ENCODE measurements around the gene MED15. TPM values are rescaled to one million over a fixed set of nuclear protein-coding genes. Genes with fewer than 3 reads are reported as not detected.
A peak's percentile ranks its signal among the peaks of the same experiment; 100 is the strongest.

Gene MED15
- total and polyA plus RNA-seq, 3 donors from 2014 or later = 71.0 to 101 (median 81.6) TPM

DNA sequence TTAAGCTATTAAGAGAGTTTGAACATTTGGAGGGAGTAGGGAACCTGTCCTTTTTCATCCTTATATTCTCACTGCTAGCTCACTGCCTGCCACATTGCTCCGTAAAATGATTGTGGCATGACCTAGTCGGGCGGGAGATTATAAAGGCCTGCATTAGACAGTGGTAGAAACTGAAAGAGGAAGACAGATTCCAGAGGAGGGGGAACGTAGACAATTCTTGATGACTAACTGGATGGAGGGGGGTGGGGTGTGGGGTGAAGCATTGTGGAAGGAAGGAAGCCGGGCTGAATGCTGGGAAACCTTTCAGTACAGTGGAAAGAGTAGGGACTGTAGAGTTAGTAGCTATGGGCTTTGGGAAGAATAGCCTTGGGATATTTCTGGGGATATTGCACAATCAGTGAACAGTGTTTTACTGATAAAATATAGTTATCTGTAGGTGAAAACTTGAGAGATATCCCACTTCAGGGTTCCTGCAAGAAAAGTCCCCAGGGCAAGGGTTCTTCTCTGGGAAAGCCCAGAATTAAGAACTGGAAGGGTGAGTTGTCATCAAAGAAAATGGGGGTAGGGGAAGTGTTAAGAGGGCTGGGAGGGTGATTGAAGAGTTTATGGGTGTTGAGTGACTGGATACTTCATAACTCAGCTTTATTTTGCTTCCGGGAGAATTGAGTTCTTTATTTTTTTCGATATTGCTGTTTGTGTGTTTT lies 2.1 kb downstream of the MED15 start:
- Histone ChIP-seq H3K9me3 (no peaks in the 10 kb centered on the region), H3K27me3 (no peaks in the 10 kb centered on the region), H3K27ac (peak overlapping the region in 1 of 2 donors; percentile 76), H3K4me3 (no peak overlapping the region), H3K36me3 (ENCODE audit: low read depth, missing control alignments) (no peaks in the 10 kb centered on the region), H3K4me1 (peaks cover 24% of the 10 kb centered on the region)
- no peak for TF ChIP-seq POLR2A (IDR thresholded peaks at IDR 0.05)
- 35 to 50% methylated on average over 7 of the region's 7 CpGs for WGBS, 2 donors
- DNase-seq = peak; percentile 68
- intact Hi-C loops (cut with DNase I; ENCODE audit: low total_unique reads) = no loop called here

DNA sequence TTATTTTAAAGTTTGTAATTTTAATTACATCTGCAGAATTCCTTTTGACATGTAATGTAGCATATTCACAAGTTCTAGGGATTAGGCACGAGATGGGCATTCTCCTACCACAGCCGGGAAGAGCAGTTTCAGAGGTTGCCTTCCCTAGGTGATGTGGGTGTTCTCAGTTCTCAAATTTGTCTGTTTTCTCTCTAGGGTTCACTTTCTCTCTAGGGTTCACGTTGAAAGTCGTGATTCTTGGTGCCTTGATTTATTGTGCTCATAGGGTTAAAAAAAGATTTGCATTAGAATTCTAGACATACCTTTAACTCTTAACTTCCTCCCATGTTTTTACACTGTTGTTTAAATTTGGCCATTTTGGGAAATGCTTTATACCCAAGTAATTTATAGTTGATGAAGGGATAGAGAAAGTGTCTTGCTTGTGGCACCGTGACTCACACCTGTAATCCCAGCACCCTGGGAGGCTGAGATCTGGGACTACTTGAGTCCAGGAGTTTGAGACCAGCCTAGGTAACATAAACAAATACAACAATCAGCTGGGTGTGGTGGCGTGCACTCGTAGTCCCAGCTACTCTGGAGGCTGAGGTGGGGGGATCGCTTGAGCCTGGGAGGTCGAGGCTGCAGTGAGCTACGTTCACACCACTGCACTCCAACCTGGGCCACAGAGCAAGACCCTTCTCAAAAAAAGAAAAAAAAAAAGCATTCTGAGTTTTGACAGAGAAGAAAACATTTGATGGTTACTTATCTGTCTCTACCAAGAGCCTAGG lies 3.6 kb downstream of the MED15 start:
- no peak overlapping the region for H3K27ac ChIP-seq
- H3K4me1 ChIP-seq = peaks cover 24% of the 10 kb centered on the region
- DNase-seq = no peak
- H3K27me3 ChIP-seq = no peaks in the 10 kb centered on the region
- TF ChIP-seq POLR2A (IDR thresholded peaks at IDR 0.05) = no peak
- TF ChIP-seq, protein P1, sequence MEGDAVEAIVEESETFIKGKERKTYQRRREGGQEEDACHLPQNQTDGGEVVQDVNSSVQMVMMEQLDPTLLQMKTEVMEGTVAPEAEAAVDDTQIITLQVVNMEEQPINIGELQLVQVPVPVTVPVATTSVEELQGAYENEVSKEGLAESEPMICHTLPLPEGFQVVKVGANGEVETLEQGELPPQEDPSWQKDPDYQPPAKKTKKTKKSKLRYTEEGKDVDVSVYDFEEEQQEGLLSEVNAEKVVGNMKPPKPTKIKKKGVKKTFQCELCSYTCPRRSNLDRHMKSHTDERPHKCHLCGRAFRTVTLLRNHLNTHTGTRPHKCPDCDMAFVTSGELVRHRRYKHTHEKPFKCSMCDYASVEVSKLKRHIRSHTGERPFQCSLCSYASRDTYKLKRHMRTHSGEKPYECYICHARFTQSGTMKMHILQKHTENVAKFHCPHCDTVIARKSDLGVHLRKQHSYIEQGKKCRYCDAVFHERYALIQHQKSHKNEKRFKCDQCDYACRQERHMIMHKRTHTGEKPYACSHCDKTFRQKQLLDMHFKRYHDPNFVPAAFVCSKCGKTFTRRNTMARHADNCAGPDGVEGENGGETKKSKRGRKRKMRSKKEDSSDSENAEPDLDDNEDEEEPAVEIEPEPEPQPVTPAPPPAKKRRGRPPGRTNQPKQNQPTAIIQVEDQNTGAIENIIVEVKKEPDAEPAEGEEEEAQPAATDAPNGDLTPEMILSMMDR (IDR thresholded peaks at IDR 0.05) = no peak
- 77 to 84% methylated on average over 10 of the region's 10 CpGs for WGBS, 2 donors
- no peak overlapping the region for H3K4me3 ChIP-seq
- no peaks in the 10 kb centered on the region for H3K9me3 ChIP-seq
- intact Hi-C loops (cut with DNase I; ENCODE audit: low total_unique reads) = no loop called here
- no peaks in the 10 kb centered on the region for H3K36me3 ChIP-seq (ENCODE audit: low read depth, missing control alignments)

DNA sequence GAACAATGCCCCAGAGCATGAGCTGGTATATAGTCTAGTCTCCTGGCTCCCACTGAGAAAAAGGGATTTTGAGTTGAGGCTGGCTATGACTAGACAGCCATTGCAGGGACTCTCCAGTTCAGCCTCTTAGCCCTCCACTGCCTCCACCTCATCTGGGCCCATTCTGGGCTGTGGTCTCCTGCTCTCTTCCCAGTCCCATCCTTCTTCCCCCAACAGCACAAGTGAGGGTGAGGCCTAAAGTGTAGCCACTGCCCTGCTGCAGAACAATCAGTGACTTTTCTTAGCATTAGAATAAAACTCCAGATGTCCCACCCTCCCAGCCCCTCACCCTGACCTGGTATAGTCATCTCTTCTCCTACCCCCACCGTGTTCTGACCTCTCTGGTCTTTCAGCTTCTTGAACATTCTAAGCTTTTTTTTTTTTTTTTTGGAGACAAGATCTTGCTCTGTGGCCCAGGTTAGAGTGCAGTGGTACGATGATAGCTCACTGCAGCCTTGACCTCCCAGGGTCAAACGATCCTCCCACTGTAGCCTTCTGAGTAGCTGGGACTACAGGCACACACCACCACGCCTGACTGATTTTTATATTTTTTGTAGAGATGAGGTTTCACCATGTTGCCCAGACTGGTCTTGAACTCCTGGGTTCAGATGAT lies 4.3 kb downstream of the MED15 start:
- TF ChIP-seq POLR2A (IDR thresholded peaks at IDR 0.05) = no peak
- TF ChIP-seq, protein P1 (IDR thresholded peaks at IDR 0.05) = no peak
- Histone ChIP-seq H3K4me3 (no peak overlapping the region), H3K27ac (no peak overlapping the region), H3K9me3 (no peaks in the 10 kb centered on the region), H3K36me3 (ENCODE audit: low read depth, missing control alignments) (no peaks in the 10 kb centered on the region), H3K4me1 (peaks cover 24% of the 10 kb centered on the region), H3K27me3 (no peaks in the 10 kb centered on the region)
- intact Hi-C loops (cut with DNase I; ENCODE audit: low total_unique reads) = no loop called here
- no peak for DNase-seq
- WGBS, 2 donors = 53 to 63% methylated on average over 4 of the region's 4 CpGs

DNA sequence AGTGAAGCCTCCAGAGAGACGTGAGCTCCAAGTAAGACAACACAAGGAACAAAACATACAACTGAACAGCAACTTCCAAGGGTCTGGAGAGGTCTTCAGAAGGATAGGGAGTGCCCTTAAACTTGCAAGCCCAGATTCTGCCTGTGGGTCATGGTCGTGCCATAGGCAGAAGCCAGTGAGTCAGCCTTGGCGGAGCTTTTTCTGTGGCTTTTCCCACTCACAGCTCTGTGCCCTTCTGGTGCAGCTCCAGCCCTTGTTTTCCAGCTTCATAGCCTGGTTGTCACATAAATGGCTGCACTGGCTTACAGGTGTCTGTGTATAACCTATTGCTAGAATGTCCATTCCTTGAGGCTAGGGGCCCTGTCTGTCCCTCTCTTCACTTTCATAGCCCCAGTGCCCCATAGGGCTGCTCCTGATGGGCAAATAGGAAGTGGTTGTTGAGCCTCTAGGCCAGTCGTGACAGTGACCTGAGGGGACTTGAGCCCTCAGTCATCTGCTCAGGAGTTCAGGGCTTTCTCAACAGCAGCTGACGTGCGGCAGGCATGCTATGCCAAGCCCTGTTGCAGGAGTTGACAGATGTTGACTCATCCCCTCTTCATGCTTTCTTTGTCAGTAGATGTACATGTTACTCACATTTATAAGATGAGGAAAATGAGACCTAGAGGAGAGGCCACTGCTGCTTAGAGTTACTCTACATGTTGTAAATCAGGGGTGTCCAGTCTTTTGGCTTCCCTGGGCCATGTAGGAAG lies 7.4 kb downstream of the MED15 start:
- no peaks in the 10 kb centered on the region for H3K36me3 ChIP-seq (ENCODE audit: low read depth, missing control alignments)
- no peak for DNase-seq
- intact Hi-C loops (cut with DNase I; ENCODE audit: low total_unique reads) = no loop called here
- H3K4me1 ChIP-seq = peaks cover 16% of the 10 kb centered on the region
- WGBS, 2 donors = 78 to 80% methylated on average over 5 to 6 of the region's 6 CpGs
- no peak overlapping the region for H3K27ac ChIP-seq
- no peaks in the 10 kb centered on the region for H3K27me3 ChIP-seq
- TF ChIP-seq POLR2A (IDR thresholded peaks at IDR 0.05) = no peak
- TF ChIP-seq, protein P1 (IDR thresholded peaks at IDR 0.05) = no peak
- H3K9me3 ChIP-seq = no peaks in the 10 kb centered on the region
- no peak overlapping the region for H3K4me3 ChIP-seq
